B cell (primary cell): ENCODE measurements around the gene SSR1. TPM values are rescaled to one million over a fixed set of nuclear protein-coding genes. Genes with fewer than 3 reads are reported as not detected.

ENCODE experiments used
- ATAC-seq: fragments of 200-7000 bp; cut with Tn5 transposase; one replicate; pipeline ENCODE4 v1.10.0; 2021; ENCODE audit warnings: low read depth, mild to moderate bottlenecking, moderate number of reproducible peaks, moderate library complexity
- CTCF ChIA-PET: fragments of 350-600 bp; sonication (Branson Sonifier 250); formaldehyde crosslinking; loops from one replicate; lab custom pipeline; 2021; ENCODE audit warnings: antibody characterized with exemption, inconsistent platforms; lab: Charles Lee
- POLR2A ChIA-PET: fragments of 350-600 bp; sonication (Branson Sonifier 250); formaldehyde crosslinking; loops from one replicate; lab custom pipeline; 2021; ENCODE audit warnings: antibody characterized with exemption; lab: Charles Lee
- DNase-seq: peaks from one replicate; pipeline ENCODE4 v3.0.0; 2013
- H2AFZ ChIP-seq: 2 replicates; pipeline ENCODE4 v1.6.1; 2012; ENCODE audit warnings: mild to moderate bottlenecking, low read depth, low read length; ENCODE audit not compliant: insufficient read depth, poor library complexity, severe bottlenecking
- H3K27ac ChIP-seq, 2 donors: 1 replicate in 1 of 2; 2 replicates in 1 of 2; pipeline ENCODE4 v1.5.1; 2012 to 2013; ENCODE audit warnings: low read length in 2 of 2, mild to moderate bottlenecking in 2 of 2, moderate library complexity in 1 of 2
- H3K27me3 ChIP-seq, 4 experiments: fragments of 200-600 bp in 1 of 4; sonication (generic) in 1 of 4; replicated peaks in 1 of 4; 1 replicate in 2 of 4; 2 replicates in 2 of 4; pipeline versions ENCODE4 v1.6.1 to v1.7.0; 2013 to 2016; ENCODE audit warnings: low read length in 3 of 4, mild to moderate bottlenecking in 2 of 4, mixed read lengths in 1 of 4, moderate library complexity in 1 of 4; ENCODE audit not compliant: insufficient read depth in 4 of 4, control insufficient read depth in 3 of 4; ENCODE audit errors: control extremely low read depth in 1 of 4
- H3K36me3 ChIP-seq, 2 experiments: replicated peaks in 1 of 2; 1 replicate in 1 of 2; 2 replicates in 1 of 2; pipeline versions ENCODE4 v1.6.1 to v1.7.1; 2013; ENCODE audit warnings: low read length in 1 of 2; ENCODE audit not compliant: insufficient read depth in 2 of 2, control insufficient read depth in 1 of 2; ENCODE audit errors: control extremely low read depth in 1 of 2, extremely low read depth in 1 of 2
- H3K4me1 ChIP-seq, 2 donors: fragments of 200-600 bp in 1 of 2; sonication (generic) in 1 of 2; 1 replicate in 1 of 2; 2 replicates in 1 of 2; pipeline versions ENCODE4 v1.5.1 to v1.6.1; 2013 to 2017; ENCODE audit warnings: low read length in 2 of 2; ENCODE audit not compliant: control insufficient read depth in 2 of 2, insufficient read depth in 2 of 2
- H3K4me2 ChIP-seq: replicated peaks from 2 replicates; pipeline ENCODE3; 2012; ENCODE audit warnings: mild to moderate bottlenecking, low read depth, low read length; ENCODE audit not compliant: poor library complexity, severe bottlenecking
- H3K4me3 ChIP-seq, 5 experiments: fragments of 200-600 bp in 1 of 5; sonication (generic) in 1 of 5; 1 replicate in 3 of 5; 2 replicates in 2 of 5; pipeline versions ENCODE4 v1.5.1 to v1.7.0; 2011 to 2016; ENCODE audit warnings: low read length in 4 of 5, mild to moderate bottlenecking in 4 of 5, low read depth in 2 of 5, control low read depth in 1 of 5, moderate library complexity in 1 of 5; ENCODE audit not compliant: insufficient read depth in 1 of 5; ENCODE audit errors: control extremely low read depth in 1 of 5, extremely low read depth in 1 of 5
- H3K79me2 ChIP-seq: fragments of 200-600 bp; sonication (generic); one replicate; pipeline ENCODE4 v1.6.0; 2016; ENCODE audit warnings: low read length; ENCODE audit not compliant: control insufficient read depth, insufficient read depth
- H3K9ac ChIP-seq: fragments of 200-600 bp; sonication (generic); 2 replicates; pipeline ENCODE4 v1.6.1; 2017; ENCODE audit warnings: mild to moderate bottlenecking, low read length, moderate library complexity
- H3K9me3 ChIP-seq, 3 donors: one replicate each; pipeline versions ENCODE4 v1.6.1 to v1.7.1; 2013; ENCODE audit warnings: low read length in 2 of 3; ENCODE audit not compliant: control insufficient read depth in 2 of 3, insufficient read depth in 1 of 3; ENCODE audit errors: control extremely low read depth in 1 of 3
- H4K20me1 ChIP-seq: 2 replicates; pipeline ENCODE4 v1.6.0; 2012; ENCODE audit warnings: mild to moderate bottlenecking, low read length; ENCODE audit not compliant: insufficient read depth, control insufficient read depth, poor library complexity, severe bottlenecking
- H3K27ac Mint-ChIP-seq: one replicate; pipeline ENCODE4 v1.8.0; 2021; ENCODE audit warnings: mixed read lengths
- H3K27me3 Mint-ChIP-seq: one replicate; pipeline ENCODE4 v1.8.0; 2021; ENCODE audit warnings: mixed read lengths
- H3K4me1 Mint-ChIP-seq: one replicate; pipeline ENCODE4 v1.8.0; 2021; ENCODE audit warnings: mixed read lengths
- H3K4me3 Mint-ChIP-seq: one replicate; pipeline ENCODE4 v1.8.0; 2021; ENCODE audit warnings: mixed read lengths
- H3K9me3 Mint-ChIP-seq: one replicate; pipeline ENCODE4 v1.8.0; 2022; ENCODE audit warnings: mixed read lengths; ENCODE audit not compliant: insufficient read depth
- CTCF ChIP-seq: fragments of 200-600 bp; IDR thresholded peaks from one replicate; pipeline ENCODE4 v1.8.0; 2022; ENCODE audit warnings: antibody characterized with exemption, mild to moderate bottlenecking
- EZH2 ChIP-seq: IDR thresholded peaks from 2 replicates; pipeline ENCODE4 v1.6.1; 2012; ENCODE audit warnings: borderline replicate concordance, low read depth, mild to moderate bottlenecking, moderate library complexity, low read length; ENCODE audit not compliant: insufficient read depth, poor library complexity, severe bottlenecking
- WGBS: methylation state at CpG from one replicate; pipeline ENCODE4 v1.1.5; 2013; ENCODE audit warnings: missing lambda C conversion rate; ENCODE audit not compliant: insufficient coverage; 5-methylcytosine and 5-hydroxymethylcytosine counted together
- intact Hi-C: fragments of 100-400 bp; cut with micrococcal nuclease; formaldehyde crosslinking; loops from one replicate; pipeline ENCODE4 v1.10.0; 2022
- polyA plus RNA-seq: library from polyadenylated mRNA; depleted of rRNA; stranded (reverse); fragments of >200 nt; gene quantifications from 2 replicates; pipeline ENCODE4 v1.2.3, GENCODE V29; 2012
- total RNA-seq, 2 donors: library from RNA; stranded (reverse); fragments of 120-200 nt in 1 of 2; gene quantifications; 1 replicate in 1 of 2; 2 replicates in 1 of 2; pipeline versions ENCODE4 v1.2.3 to v1.2.4, GENCODE V29; 2013 to 2022

SSR1 gene
- total and polyA plus RNA-seq, 2 donors (not counting 1 experiment from before 2014, with no cell fraction given), result 15.9 to 81.6 TPM

- no peak overlapping the region for H3K4me2 ChIP-seq
- H4K20me1 ChIP-seq, result no peaks in the 10 kb centered on the region
- ChIA-PET POLR2A (no interaction called here), CTCF (no interaction called here)
- ATAC-seq (no peak), DNase-seq (no peak)
- H3K79me2 ChIP-seq, result no peaks in the 10 kb centered on the region
- H3K9me3 ChIP-seq, result no peaks in the 10 kb centered on the region
- TF ChIP-seq EZH2 (no peak), CTCF (no peak)
- Mint-ChIP-seq H3K4me3 (no peak overlapping the region), H3K27ac (no peak overlapping the region), H3K4me1 (peaks cover 2% of the 10 kb centered on the region), H3K27me3 (no peaks in the 10 kb centered on the region), H3K9me3 (no peaks in the 10 kb centered on the region)
- no peak overlapping the region for H2AFZ ChIP-seq
- no peaks in the 10 kb centered on the region for H3K27me3 ChIP-seq
- no peaks in the 10 kb centered on the region for H3K36me3 ChIP-seq
- WGBS, result 100% methylated on average over 5 of the region's 7 CpGs
- no peak overlapping the region for H3K9ac ChIP-seq
- H3K27ac ChIP-seq, result no peak overlapping the region
- intact Hi-C loops, result no loop called here
- H3K4me3 ChIP-seq, result no peak overlapping the region
- H3K4me1 ChIP-seq, result peaks cover 0 to under 1% of the 10 kb centered on the region in 2 donors
Observed at GRCh38 chr6:7331452-7331851, 18.5 kb upstream of the SSR1 start.

- peaks cover 9 to 12% of the 10 kb centered on the region in 2 donors for H3K4me1 ChIP-seq
- no peaks in the 10 kb centered on the region for H3K79me2 ChIP-seq
- 43% methylated on average over 2 of the region's 2 CpGs for WGBS
- Mint-ChIP-seq H3K27me3 (no peaks in the 10 kb centered on the region), H3K27ac (no peak overlapping the region), H3K4me1 (peaks cover 19% of the 10 kb centered on the region), H3K9me3 (no peaks in the 10 kb centered on the region), H3K4me3 (no peak overlapping the region)
- no peaks in the 10 kb centered on the region for H3K27me3 ChIP-seq
- H2AFZ ChIP-seq, result no peak overlapping the region
- no peaks in the 10 kb centered on the region for H3K36me3 ChIP-seq
- no peak overlapping the region for H3K4me3 ChIP-seq
- ChIA-PET CTCF (interaction anchor here (1.9 kb wide), 1 partner anchor 53 kb away, joined by 5 read pairs; no protein-coding TSS in a partner anchor), POLR2A (no interaction called here)
- no peaks in the 10 kb centered on the region for H3K9me3 ChIP-seq
- H4K20me1 ChIP-seq, result no peaks in the 10 kb centered on the region
- H3K27ac ChIP-seq, result no peak overlapping the region
- DNase-seq, result no peak
- H3K4me2 ChIP-seq, result no peak overlapping the region
- TF ChIP-seq EZH2 (no peak), CTCF (no peak)
- H3K9ac ChIP-seq, result no peak overlapping the region
- intact Hi-C loops, result no loop called here
- ATAC-seq, result no peak
Observed at GRCh38 chr6:7328243-7328642, 15.2 kb upstream of the SSR1 start.
